Left kidney (tissue), 8 donors: ENCODE measurements around the gene CNTN6. TPM values are rescaled to one million over a fixed set of nuclear protein-coding genes. Genes with fewer than 3 reads are reported as not detected.

Experiments used
- DNase-seq: peaks from one replicate; pipeline ENCODE4 v3.0.0-alpha.2; 2013
- long read RNA-seq, 8 donors: transcript quantifications; one replicate each; lab custom pipeline, GENCODE V29; 2026
- polyA plus RNA-seq: library from polyadenylated mRNA; unstranded; fragments of 120-200 nt; gene quantifications from one replicate; pipeline ENCODE4 v1.2.1, GENCODE V29; 2013; ENCODE audit not compliant: insufficient read length

Gene CNTN6
- polyA plus RNA-seq = 4.3 TPM
- long read RNA-seq, donor 1 = 0 reads
- long read RNA-seq, donor 2 = 0 reads
- long read RNA-seq, donor 3, full-length matches to known transcripts = 1 of 6 reads
- long read RNA-seq, donor 3, partial matches to known transcripts = 5 of 6 reads
- long read RNA-seq, donor 3, other reads (novel, unspliced or antisense) = 0 of 6 reads
- long read RNA-seq, donor 4 = 0 reads
- long read RNA-seq, donor 5, partial matches to known transcripts = 0 of 1 reads
- long read RNA-seq, donor 5, other reads (novel, unspliced or antisense) = 0 of 1 reads
- long read RNA-seq, donor 6 = 0 reads
- long read RNA-seq, donor 7 = 0 reads
- long read RNA-seq, donor 8 = 0 reads

DNA sequence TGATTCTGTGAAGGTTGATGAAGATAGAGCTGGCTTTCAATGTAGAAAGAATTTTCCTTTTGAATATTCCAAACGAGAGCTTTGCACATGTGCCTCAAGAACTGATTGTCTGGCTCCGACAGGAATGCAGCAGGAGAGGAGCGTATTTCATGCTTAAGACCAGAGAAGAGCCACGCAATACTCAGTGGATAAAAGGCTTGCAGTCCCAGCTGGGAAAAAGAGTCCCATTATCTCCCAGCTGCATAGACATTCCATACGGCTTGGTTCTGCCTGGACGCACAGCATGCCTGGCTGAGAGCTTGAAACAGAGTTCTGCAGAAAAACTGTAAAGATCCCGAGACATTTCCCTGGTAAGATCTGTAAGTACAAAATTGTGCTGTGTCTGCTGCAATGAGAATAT is at the start of gene CNTN6:
Gene CNTN6 (plus strand): TSS at position 254 of the 400 bp plus-strand sequence. CDS start 54,985 bp downstream, outside the sequence.
- peak; percentile 35 for DNase-seq

DNA sequence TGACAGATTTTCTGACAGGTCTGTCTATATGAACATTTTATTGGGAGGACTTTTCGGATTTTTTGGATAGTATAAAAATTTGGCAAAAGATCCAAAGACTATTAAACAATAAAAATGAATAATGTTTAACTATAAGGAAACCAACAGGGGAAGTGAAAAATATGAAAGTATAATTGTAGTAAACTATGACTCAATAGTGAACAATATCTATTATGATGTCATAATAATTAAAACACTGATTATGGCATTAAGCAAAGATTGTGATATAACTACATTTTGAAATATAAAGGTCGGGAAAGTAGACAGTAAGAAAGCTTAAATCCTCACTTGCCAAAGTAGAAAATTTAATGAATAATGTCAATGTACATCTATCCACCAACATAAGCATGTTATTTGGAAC is 44.3 kb upstream of the CNTN6 start:
- no peak for DNase-seq

DNA sequence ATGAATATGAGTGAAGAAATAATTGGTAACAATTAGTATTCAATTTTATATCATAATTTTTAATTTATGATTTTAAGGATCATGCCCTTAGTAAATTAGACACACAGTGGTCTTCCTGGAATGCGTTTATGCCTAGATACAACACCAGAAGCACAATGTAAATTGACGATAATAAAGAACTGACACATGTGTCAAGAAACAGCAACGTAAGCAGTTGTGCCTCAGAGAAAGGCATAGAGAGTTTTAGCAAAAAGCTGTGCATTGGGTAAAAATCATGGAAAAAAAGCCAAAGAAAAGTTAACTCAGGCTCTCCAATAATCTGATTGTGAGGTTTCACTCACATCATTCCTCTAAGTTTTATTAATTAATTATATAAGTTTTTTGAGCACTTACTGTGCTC is 37.0 kb upstream of the CNTN6 start:
- no peak for DNase-seq

DNA sequence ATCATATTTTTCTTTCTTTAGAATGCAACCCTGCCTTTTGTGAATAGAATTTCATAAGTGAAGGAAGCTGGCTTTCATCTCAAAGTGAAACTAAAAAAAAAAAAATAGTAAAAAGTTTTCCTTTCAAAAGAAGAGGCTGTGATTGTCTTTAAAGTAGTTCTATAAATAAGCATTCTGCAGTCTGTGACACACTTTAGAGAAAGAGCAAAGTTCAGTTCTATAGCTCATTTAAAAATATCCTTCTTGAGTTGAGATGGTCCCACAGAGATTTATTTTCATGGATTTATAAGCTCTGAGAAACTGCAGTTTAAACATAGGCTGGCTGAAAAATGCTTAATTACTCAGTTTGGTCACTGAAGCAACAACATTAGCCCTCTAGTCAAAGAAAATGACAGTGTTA is 36.1 kb upstream of the CNTN6 start:
- DNase-seq = peak; percentile 11

DNA sequence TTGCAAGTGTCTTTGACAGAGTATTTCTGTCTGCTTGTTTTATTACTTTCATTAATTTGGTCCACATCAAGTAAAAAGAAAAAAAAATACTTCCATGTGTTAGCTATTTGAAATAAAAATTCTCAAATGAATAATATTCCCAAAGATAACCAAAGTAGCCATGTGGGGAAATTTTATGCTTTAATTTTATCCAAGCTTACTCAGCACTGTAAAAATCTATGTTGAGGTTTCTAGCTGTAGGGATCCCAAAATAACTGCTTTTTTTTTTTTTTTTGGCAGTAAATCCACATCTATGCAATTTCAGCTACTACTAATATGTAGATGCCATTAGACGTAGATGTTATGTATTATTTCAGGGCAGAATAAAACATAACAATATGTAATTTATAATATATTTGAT is 35.4 kb upstream of the CNTN6 start:
- no peak for DNase-seq

DNA sequence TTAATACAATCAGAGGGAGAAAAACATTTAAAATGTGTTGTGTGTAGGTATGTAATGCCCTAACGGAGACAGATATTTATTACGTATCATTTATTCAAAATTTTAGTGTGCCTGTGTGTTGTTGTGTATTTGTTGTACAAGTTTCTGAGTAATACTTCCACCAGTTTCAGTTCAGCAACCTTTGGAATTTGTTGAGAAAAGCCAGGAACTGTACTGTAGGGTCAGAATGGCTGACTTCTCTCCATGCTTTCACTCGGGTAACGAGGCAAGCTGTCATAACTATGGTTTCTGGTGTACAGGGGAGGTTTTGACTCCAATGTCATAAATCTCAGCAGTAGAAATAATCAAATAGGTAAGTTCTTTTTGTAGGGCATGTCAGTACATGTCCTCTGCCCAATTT is 23.8 kb upstream of the CNTN6 start:
- DNase-seq = no peak

DNA sequence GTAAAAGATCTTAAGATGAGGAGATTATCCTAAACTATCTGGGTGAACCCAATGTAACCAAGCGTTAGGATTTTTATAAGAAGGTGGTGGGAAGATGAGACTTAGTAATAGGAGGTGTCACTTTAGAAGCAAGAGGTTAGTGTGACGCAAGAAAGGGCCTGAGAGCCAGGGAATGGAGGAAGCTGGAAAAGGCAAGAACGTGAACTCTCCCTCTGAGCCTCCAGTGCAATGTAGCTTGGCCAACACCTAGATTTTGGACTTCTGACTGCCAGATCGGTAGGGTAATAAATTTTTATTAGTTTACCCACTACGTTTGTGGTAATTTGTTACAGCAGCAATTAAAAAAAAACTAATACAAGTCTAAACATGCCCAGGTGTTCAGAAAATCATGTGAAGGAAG is 20.8 kb upstream of the CNTN6 start:
- no peak for DNase-seq

DNA sequence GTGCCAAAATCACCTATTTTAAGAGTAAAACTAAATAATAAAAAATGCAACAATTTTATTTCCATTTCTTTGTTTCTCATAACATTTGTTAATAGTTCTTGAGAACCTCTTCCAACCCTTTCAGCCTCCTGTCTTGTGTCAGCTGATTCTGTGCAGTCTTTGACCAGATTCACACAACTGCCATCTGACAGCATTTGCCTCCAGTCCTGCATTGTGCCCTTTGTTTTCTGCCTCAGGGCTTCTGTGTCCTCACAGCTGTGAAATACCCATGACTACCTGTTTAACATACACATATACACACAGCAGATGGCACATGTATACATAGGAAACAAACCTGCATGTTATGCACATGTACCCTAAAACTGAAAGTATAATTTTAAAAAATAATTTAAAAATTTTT is 13.2 kb upstream of the CNTN6 start:
- no peak for DNase-seq

DNA sequence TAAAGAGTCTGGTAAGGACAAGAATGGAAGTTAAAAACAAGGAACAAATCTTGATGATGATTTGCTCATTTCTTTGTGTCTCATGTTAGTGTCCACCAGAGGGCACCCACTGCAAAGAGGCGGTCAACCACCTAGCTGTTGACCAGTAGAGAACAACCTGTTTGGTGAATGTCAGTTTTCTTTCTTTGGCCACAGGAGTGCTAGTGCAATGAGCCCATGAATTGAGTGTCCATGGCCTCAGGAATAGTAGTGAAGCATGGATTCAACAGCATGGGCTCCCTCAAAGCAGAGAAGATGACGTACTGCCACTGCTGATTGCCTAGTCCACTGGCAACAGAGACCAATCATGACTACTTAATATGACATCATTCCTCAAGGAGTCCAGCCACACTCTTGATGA is 10.7 kb upstream of the CNTN6 start:
- DNase-seq = peak; percentile 62

DNA sequence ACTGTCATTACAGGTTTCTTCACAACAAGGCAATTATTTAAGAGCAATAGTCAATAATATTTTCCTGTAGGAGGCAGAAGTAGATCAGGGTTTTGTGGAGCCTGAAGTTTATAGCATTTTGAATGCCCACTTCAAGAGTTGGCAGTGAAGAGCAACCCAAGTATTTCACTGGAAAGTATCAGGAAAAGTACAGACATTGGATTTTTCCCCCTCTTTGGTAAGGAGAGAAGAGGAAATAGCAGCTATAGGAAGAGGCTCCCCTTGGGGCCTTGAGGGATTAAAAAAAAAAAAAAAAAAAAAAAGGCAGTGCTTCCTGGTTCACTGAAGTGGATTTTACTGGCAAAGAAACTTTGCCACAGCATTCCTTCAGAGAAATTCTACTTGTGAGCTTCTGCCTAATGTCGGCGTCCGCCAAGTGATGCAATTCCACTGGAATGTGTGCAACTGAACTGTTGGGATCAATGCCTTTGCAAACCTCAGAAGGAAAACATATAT is 5.7 kb upstream of the CNTN6 start:
- no peak for DNase-seq

DNA sequence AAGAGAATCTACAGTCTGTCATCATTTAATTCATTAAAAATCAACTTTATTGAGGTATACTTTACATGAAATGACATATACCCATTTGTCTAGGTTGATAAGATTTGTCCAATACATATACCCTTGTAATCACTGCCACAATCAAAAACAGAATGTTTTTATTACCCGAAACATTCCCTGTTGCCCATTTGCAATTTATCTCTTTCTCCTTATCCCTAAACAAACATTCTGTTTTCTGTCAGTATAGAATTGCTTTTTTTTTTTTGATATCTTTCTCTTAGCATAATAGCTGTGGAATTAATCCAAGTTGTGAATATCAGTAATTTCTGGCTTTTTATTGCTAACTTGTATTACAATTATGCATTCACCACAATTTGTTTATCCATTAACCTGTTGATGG is 4.3 kb upstream of the CNTN6 start:
- no peak for DNase-seq

DNA sequence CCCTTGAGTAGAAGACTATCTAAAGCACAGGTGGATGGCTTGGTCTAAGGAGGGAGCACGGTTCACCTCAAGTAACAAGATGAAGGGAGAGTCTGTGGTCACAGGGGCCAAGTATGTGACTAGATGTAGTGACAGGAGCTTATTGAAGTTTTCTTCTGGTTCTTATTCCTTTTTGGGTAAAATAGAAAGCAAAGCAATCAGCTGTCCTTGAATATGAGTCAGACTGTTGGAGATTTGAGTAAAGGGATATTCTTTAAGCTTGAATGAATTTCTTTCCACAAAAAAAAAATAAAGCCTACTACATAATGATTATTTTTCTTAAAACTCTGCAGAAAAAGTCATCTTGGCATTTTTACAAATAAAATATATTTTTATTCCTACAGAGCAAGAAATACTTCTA is 1.5 kb upstream of the CNTN6 start:
- no peak for DNase-seq

DNA sequence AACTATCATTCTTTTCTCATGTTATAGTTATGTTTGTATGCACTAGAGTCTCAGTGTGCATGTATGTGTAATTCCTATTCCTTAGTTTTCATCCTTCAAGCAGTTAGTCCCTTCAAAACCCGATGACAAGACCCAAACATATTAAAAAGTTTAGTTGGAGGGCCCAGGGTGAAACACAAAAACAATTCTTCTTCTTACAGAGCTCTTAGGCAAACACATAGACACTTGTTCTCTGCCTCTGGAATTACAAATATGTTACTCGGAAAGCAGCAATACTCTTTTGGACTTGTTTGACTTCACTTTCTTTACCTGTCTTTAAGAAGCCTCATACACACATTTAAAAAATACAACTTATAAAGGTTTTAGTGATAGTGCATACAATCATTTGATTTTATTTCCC is 763 bp upstream of the CNTN6 start:
- no peak for DNase-seq

DNA sequence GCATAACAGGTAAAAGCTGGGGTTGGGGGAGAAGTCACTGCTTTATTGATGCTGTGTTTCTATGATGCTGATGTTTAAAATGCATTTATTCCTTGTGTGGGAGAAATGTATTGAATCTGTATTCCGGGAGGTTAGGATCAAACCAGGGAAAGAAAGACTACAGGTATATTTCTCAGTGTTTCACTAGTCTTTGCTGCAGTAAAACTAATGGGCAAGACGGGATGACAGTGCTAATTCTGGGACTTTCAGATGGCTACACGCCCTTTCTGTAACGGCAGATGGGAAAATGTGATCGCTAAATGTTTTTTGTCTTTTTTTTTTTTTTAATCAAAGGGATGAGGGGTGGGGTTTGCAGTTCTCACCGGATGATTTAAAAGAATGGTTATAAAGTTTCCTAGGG is 393 bp downstream of the CNTN6 start:
- DNase-seq = no peak

DNA sequence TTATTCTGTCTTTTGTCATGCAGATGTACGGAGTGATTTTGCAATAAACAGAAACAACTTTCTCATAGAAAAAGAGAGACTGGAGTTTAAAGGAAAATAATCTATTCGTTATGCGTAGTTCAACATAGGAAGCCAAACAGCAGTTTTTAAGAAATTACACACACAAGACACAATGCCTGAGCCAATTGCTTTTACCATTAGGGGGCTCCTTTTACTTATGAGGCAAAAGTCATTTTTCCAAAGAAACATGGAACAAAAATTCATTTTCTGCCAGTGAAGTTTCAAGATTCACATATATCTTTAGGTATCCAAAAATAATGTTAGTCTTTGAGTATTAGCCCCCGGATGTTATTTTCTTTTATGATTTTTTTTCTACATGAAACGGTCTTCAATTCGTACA is 10.7 kb downstream of the CNTN6 start:
- DNase-seq = no peak

DNA sequence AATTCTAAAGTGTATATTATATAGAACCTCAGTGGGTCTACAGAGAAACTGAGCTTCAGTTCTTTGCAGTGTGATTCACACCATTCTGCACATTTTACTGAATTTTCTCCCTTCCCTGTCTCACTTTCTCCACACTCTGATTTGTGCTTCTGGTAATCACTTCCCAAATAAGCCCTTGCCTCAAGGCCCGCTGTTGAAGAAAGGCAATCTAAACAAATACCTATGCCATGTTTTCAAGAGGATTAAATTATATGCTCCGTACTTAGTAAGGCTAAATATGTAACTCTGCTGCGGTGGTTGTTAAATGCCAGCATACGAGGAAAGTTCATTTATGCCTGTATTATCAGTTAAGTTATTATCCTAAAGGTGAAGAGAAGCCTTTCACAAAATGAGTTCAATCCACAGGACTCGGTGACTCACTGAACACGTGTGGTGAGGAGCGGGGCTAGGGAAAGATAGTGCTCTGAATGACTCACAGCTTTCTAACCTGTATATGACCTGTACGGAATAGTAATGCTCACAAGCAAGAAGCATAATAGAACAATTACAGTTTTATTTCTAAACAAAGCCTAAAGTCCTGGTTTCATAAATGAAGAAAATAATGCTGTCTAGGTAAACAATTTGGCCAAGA is 25.1 kb downstream of the CNTN6 start:
- no peak for DNase-seq

DNA sequence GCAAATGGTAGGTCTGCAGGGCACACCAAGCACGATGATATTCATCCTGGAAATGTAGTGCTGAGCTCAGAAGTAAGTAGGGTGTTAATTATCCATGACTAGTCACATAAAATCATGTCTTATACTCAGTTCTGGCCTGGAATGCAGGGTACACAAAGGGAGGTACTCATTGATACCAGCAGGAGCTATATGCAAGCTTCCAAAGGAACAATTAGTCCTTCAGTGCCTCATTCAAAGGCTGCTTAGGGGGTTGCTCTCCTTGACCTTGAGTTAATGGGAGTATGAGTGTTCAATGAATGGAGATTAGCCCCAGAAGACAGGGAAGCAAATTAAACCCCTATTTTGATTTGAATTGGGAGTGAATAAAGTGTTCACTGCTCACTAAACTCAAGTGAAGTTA is 38.3 kb downstream of the CNTN6 start:
- no peak for DNase-seq

DNA sequence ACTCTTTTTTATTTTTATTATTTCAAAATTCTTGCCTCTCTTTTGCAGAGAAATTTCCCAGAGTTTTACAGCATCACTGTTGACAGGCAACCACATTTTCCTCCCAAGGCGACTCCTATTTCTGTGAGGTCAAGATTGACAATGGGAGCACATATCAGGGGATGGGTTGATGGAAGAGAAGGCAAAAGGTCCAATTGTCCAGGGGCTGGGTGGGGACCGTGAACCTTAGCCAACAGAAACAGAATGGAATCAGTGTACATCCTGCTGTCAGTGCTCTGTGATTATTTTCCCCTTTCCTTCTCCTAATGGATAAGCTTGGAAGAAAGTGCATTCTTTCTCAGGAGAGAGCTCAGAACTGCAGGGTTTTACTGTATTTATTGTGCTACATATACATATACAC is 42.4 kb downstream of the CNTN6 start:
- DNase-seq = no peak

DNA sequence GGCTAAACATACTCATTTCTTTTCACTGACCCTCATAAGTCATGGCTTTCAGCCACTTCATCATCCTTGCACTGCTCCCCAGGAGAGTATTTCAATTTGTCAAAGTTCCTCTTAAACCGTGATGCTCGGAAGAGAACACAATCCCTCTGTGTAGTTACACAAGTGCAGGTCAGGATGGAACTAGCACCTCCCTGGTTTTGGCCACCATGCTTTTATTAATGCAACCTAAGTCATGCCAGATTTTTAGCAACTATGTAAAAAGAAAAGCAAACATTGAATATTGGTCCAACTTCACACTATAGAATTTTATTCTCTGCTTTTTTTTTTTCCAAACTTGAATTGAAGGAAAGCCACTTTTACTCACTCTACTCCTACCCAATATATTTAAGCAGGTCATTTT is 45.2 kb downstream of the CNTN6 start:
- no peak for DNase-seq

DNA sequence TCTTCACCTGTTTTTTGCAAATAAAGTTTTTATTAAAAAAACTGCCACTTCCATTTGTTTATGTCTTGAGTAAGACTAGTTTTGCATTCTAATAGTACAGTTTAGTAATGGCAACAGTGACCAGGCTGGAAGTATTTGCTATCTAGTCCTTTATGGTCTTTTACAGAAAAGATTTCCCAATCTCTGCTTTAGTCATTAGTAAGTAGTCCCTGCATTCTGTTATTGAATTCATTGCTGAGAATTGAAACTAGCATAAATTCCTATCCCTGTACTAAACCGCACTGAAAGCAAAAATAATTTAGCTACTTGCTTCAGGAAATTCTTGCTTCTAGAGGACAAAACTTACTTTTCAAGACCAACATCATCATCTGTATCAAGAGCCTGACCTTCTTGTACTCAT is 46.2 kb downstream of the CNTN6 start:
- DNase-seq = no peak

DNA sequence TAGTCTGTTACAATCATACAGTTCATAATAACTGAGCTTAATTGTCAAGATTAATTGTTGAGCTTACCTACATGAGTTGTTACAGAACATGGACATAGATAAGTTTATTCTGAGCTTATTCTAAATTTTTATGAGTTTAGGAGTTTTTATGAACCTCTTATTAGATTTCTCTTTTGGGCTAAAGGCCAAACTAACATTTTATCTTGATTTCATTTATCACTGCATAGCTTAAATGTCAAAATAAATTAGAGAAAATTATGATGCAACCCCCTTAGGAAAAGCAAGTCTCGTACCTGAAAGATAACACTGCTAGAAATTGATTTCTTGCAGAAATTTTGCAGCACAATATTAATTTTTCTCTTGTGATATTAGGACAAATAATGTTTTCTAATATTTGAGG is 54.5 kb downstream of the CNTN6 start:
- no peak for DNase-seq

DNA sequence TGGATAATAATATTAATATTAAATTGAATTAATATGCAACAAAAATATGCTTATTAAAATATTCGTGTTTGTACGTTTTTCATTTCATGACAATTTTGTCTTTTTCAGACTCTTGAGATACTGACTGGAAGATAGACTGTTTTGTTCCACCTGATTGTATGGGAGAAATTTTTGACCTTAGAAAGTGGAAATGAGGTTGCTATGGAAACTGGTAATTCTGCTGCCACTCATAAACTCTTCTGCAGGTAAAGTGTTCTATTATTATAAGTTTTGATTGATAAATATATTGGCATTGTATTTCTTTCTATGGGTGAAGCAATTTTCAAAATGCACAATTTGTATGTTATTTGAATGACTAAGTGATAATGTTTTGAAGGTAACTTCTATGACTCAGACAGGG is 55.0 kb downstream of the CNTN6 start:
- DNase-seq = no peak

DNA sequence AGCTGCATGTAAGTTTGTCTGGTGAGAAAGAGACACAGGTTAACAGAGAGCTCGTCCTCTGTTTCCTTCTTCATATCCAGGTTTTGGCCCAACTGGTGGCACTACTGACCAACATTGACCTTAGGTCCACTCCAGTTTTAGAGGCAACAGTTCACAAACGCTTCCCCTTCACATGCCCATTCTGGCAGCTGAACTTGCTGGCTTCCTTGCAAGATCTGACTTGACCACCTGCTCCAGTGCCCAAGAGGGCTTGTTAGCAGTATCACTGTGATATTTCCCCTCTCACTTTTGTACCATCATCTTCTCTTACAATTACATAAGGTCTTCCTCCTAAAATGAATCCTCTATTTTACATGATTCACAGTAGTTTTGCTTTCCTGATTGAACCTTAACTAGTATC is 71.3 kb downstream of the CNTN6 start:
- no peak for DNase-seq

DNA sequence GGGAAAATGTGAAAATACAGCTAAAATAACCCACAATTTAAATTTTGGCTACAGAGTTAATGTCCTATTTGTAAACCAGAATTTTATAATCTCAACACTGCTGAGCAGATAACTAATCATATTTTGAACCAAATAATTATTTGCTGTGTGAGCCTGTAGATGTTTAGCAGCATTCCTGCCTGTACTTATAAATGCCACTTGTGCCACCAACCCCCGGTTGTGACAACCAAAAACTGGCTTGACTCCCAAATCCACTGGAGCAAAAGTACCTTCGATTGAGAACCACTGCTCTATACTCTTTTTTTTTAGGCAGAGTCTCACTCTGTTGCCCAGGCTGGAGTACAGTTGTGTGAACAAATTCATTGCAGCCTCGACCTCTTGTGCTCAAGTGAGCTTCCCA is 78.5 kb downstream of the CNTN6 start:
- no peak for DNase-seq
